PC-9 (cell line): ENCODE data around the gene HSBP1.

ENCODE experiments used
- CTCF ChIP-seq: fragments of 200-600 bp; sonication (generic); conservative IDR thresholded peaks from 2 replicates; pipeline ENCODE4 v1.6.1; 2017; ENCODE audit warnings: mixed run types, antibody characterized with exemption, mild to moderate bottlenecking, moderate library complexity
- EZH2 ChIP-seq: fragments of 200-600 bp; sonication (generic); IDR thresholded peaks from 2 replicates; pipeline ENCODE4 v1.8.0; 2017; ENCODE audit warnings: antibody characterized with exemption, low read depth

- TF ChIP-seq CTCF (no peak), EZH2 (no peak)
These were observed 41.6 kb downstream of the HSBP1 start for GRCh38 chr16:83849421-83849820.
